Suprapubic skin (tissue), 4 donors: ENCODE data around the gene PCED1B. TPM values are rescaled to one million over a fixed set of nuclear protein-coding genes. Genes with fewer than 3 reads are reported as not detected.
"Not testable (repeated sequence)": the region's sequence is repeated elsewhere in the genome, so short reads cannot be mapped to it uniquely, and the experiment has no call there.

Experiments
- DNase-seq, 2 donors: peaks; one replicate each; pipeline ENCODE4 v3.0.0-alpha.2; 2019; ENCODE audit warnings: low spot score in 2 of 2
- H3K27ac ChIP-seq: fragments of 200-600 bp; sonication (generic); one replicate; pipeline ENCODE4 v1.5.1; 2019
- H3K27me3 ChIP-seq: fragments of 200-600 bp; sonication (generic); one replicate; pipeline ENCODE4 v1.5.1; 2019
- H3K36me3 ChIP-seq: fragments of 200-600 bp; sonication (generic); one replicate; pipeline ENCODE4 v1.5.1; 2019
- H3K4me1 ChIP-seq: fragments of 200-600 bp; sonication (generic); one replicate; pipeline ENCODE4 v1.5.1; 2019
- H3K4me3 ChIP-seq: fragments of 200-600 bp; sonication (generic); one replicate; pipeline ENCODE4 v1.5.1; 2019; ENCODE audit warnings: mild to moderate bottlenecking
- H3K9me3 ChIP-seq: fragments of 200-600 bp; sonication (generic); one replicate; pipeline ENCODE4 v1.5.1; 2019
- CTCF ChIP-seq, 2 donors: fragments of 200-600 bp in 1 of 2; fragments of 450-650 bp in 1 of 2; sonication (generic) in 1 of 2; IDR thresholded peaks; one replicate each; pipeline ENCODE4 v1.5.1; 2016 to 2019; ENCODE audit warnings: antibody characterized with exemption in 2 of 2, mild to moderate bottlenecking in 1 of 2, moderate library complexity in 1 of 2
- EP300 ChIP-seq: sonication (generic); formaldehyde crosslinking; IDR thresholded peaks from one replicate; pipeline ENCODE4 v1.6.1; 2017; ENCODE audit warnings: antibody characterized with exemption
- POLR2A ChIP-seq, 2 donors: fragments of 450-650 bp; IDR thresholded peaks; one replicate each; pipeline ENCODE4 v1.6.1; 2017; ENCODE audit warnings: antibody characterized with exemption in 2 of 2, mild to moderate bottlenecking in 2 of 2, moderate library complexity in 2 of 2
- POLR2AphosphoS5 ChIP-seq, 3 donors: sonication (generic); formaldehyde crosslinking; IDR thresholded peaks; one replicate each; pipeline ENCODE4 v1.6.1; 2017; ENCODE audit warnings: antibody characterized with exemption in 3 of 3
- WGBS: methylation state at CpG from one replicate; pipeline ENCODE4 v1.1.5; 2018; 5-methylcytosine and 5-hydroxymethylcytosine counted together
- total RNA-seq, 4 donors: library from RNA; depleted of rRNA; stranded (reverse); fragments of >200 nt; gene quantifications; one replicate each; pipeline ENCODE4 v1.1.0, GENCODE V29; 2016

The PCED1B gene
- total RNA-seq, 4 donors from 2014 or later = 0.65 to 5.1 TPM; not detected in 2

GRCh38 chr12:47111392-47111778 lies 32.0 kb downstream of the PCED1B start:
- Histone ChIP-seq H3K27me3 (no peaks in the 10 kb centered on the region), H3K9me3 (no peaks in the 10 kb centered on the region), H3K4me3 (no peak overlapping the region), H3K36me3 (no peaks in the 10 kb centered on the region), H3K4me1 (no peaks in the 10 kb centered on the region), H3K27ac (no peak overlapping the region)
- TF ChIP-seq EP300 (no peak), CTCF (IDR thresholded peaks at IDR 0.05) (no peak), POLR2A (IDR thresholded peaks at IDR 0.05) (no peak), POLR2AphosphoS5 (IDR thresholded peaks at IDR 0.05) (no peak)
- DNase-seq = no peak
- WGBS = 78% methylated on average over 2 of the region's 2 CpGs

- 86% methylated on average over 6 of the region's 6 CpGs for WGBS
- DNase-seq = no peak
- Histone ChIP-seq H3K36me3 (no peaks in the 10 kb centered on the region), H3K4me3 (no peak overlapping the region), H3K4me1 (no peaks in the 10 kb centered on the region), H3K9me3 (no peaks in the 10 kb centered on the region), H3K27ac (no peak overlapping the region), H3K27me3 (no peaks in the 10 kb centered on the region)
- TF ChIP-seq POLR2AphosphoS5 (IDR thresholded peaks at IDR 0.05) (no peak), EP300 (no peak), CTCF (IDR thresholded peaks at IDR 0.05) (no peak), POLR2A (IDR thresholded peaks at IDR 0.05) (no peak)
These were observed 32.4 kb downstream of the PCED1B start for GRCh38 chr12:47111854-47112253.

GRCh38 chr12:47112679-47113078 lies 33.3 kb downstream of the PCED1B start:
- H3K27me3 ChIP-seq = no peaks in the 10 kb centered on the region
- H3K9me3 ChIP-seq = no peaks in the 10 kb centered on the region
- DNase-seq = no peak
- H3K27ac ChIP-seq = no peak overlapping the region
- no peak for TF ChIP-seq POLR2A (IDR thresholded peaks at IDR 0.05)
- no peak for TF ChIP-seq POLR2AphosphoS5 (IDR thresholded peaks at IDR 0.05)
- no peak for TF ChIP-seq CTCF (IDR thresholded peaks at IDR 0.05)
- TF ChIP-seq EP300 = no peak
- no peaks in the 10 kb centered on the region for H3K36me3 ChIP-seq
- WGBS = 58% methylated on average over 2 of the region's 2 CpGs
- H3K4me3 ChIP-seq = no peak overlapping the region
- no peaks in the 10 kb centered on the region for H3K4me1 ChIP-seq

- no peaks in the 10 kb centered on the region for H3K9me3 ChIP-seq
- no peaks in the 10 kb centered on the region for H3K4me1 ChIP-seq
- no peak for TF ChIP-seq EP300
- H3K27me3 ChIP-seq = no peaks in the 10 kb centered on the region
- no peak overlapping the region for H3K27ac ChIP-seq
- H3K36me3 ChIP-seq = no peaks in the 10 kb centered on the region
- WGBS = 56% methylated on average over 5 of the region's 5 CpGs
- H3K4me3 ChIP-seq = no peak overlapping the region
- DNase-seq = no peak
These were observed 35.1 kb downstream of the PCED1B start for GRCh38 chr12:47114481-47114892.

- H3K27me3 ChIP-seq, DNase-seq, H3K4me1 ChIP-seq, H3K4me3 ChIP-seq, H3K27ac ChIP-seq, H3K9me3 ChIP-seq, H3K36me3 ChIP-seq: not testable (repeated sequence)
- WGBS = 86% methylated on average over 1 of the region's 3 CpGs
These were observed 37.9 kb downstream of the PCED1B start for GRCh38 chr12:47117305-47117704.

GRCh38 chr12:47120736-47121135 lies 41.3 kb downstream of the PCED1B start:
- Histone ChIP-seq H3K4me3 (no peak overlapping the region), H3K9me3 (no peaks in the 10 kb centered on the region), H3K36me3 (no peaks in the 10 kb centered on the region), H3K27ac (no peak overlapping the region), H3K27me3 (no peaks in the 10 kb centered on the region), H3K4me1 (no peaks in the 10 kb centered on the region)
- TF ChIP-seq CTCF (IDR thresholded peaks at IDR 0.05) (no peak), POLR2A (IDR thresholded peaks at IDR 0.05) (no peak), POLR2AphosphoS5 (IDR thresholded peaks at IDR 0.05) (no peak), EP300 (no peak)
- no peak for DNase-seq
- WGBS = 88% methylated on average over 3 of the region's 3 CpGs
